Measurements from ENCODE around the gene PCDHGB2. TPM values are rescaled to one million over a fixed set of nuclear protein-coding genes. Genes with fewer than 3 reads are reported as not detected.
A peak's percentile ranks its signal among the peaks of the same experiment; 100 is the strongest.

PCDHGB2 gene
- total and polyA plus RNA-seq, 2 experiments from 2014 or later = 1.0 to 3.0 TPM

GRCh38 chr5:141356133-141356532 is 3.7 kb upstream of the PCDHGB2 start:
- no peak for TF ChIP-seq CTCF (IDR thresholded peaks at IDR 0.05; ENCODE audit: low read depth, low read length)
- H3K4me3 ChIP-seq = no peak overlapping the region
- no peaks in the 10 kb centered on the region for H3K27me3 ChIP-seq
- H3K4me1 ChIP-seq (ENCODE audit: low read depth) = no peaks in the 10 kb centered on the region
- H3K36me3 ChIP-seq = no peaks in the 10 kb centered on the region
- DNase-seq (ENCODE audit: low read depth in 1 of 2, low spot score in 1 of 2) = no peak
- H3K9me3 ChIP-seq (ENCODE audit: low read depth) = peaks cover 3% of the 10 kb centered on the region
- H3K27ac ChIP-seq = no peak overlapping the region

GRCh38 chr5:141356950-141357349 is 2.8 kb upstream of the PCDHGB2 start:
- H3K36me3 ChIP-seq = no peaks in the 10 kb centered on the region
- H3K4me1 ChIP-seq (ENCODE audit: low read depth) = no peaks in the 10 kb centered on the region
- H3K27ac ChIP-seq = no peak overlapping the region
- H3K4me3 ChIP-seq = no peak overlapping the region
- TF ChIP-seq CTCF (IDR thresholded peaks at IDR 0.05; ENCODE audit: low read depth, low read length) = no peak
- H3K9me3 ChIP-seq (ENCODE audit: low read depth) = peaks cover 3% of the 10 kb centered on the region
- no peaks in the 10 kb centered on the region for H3K27me3 ChIP-seq
- no peak for DNase-seq (ENCODE audit: low read depth in 1 of 2, low spot score in 1 of 2)

- Histone ChIP-seq H3K36me3 (no peaks in the 10 kb centered on the region), H3K4me3 (no peak overlapping the region), H3K4me1 (ENCODE audit: low read depth) (no peaks in the 10 kb centered on the region), H3K9me3 (ENCODE audit: low read depth) (peaks cover 3% of the 10 kb centered on the region), H3K27ac (no peak overlapping the region), H3K27me3 (no peaks in the 10 kb centered on the region)
- DNase-seq (ENCODE audit: low read depth in 1 of 2, low spot score in 1 of 2) = no peak
- TF ChIP-seq CTCF (IDR thresholded peaks at IDR 0.05; ENCODE audit: low read depth, low read length) = no peak
Measured at GRCh38 chr5:141360685-141361084, 891 bp downstream of the PCDHGB2 start.

- Histone ChIP-seq H3K27me3 (no peaks in the 10 kb centered on the region), H3K36me3 (no peaks in the 10 kb centered on the region), H3K9me3 (ENCODE audit: low read depth) (peaks cover 3% of the 10 kb centered on the region), H3K27ac (no peak overlapping the region), H3K4me3 (no peak overlapping the region), H3K4me1 (ENCODE audit: low read depth) (no peaks in the 10 kb centered on the region)
- TF ChIP-seq CTCF (IDR thresholded peaks at IDR 0.05; ENCODE audit: low read depth, low read length) = no peak
- no peak for DNase-seq (ENCODE audit: low read depth in 1 of 2, low spot score in 1 of 2)
Measured at GRCh38 chr5:141362719-141363118, 2.9 kb downstream of the PCDHGB2 start.

GRCh38 chr5:141363952-141364660 is 4.3 kb downstream of the PCDHGB2 start, which contains the start of gene PCDHGA5:
Gene PCDHGA5, plus strand, starts transcription at chr5:141364162. Its CDS starts 169 bp downstream, at chr5:141364331.
- no peak for TF ChIP-seq CTCF (IDR thresholded peaks at IDR 0.05; ENCODE audit: low read depth, low read length)
- Histone ChIP-seq H3K36me3 (no peaks in the 10 kb centered on the region), H3K27ac (no peak within 1 kb of the TSS), H3K27me3 (no peaks in the 10 kb centered on the region), H3K4me3 (no peak within 1 kb of the TSS), H3K4me1 (ENCODE audit: low read depth) (no peaks in the 10 kb centered on the region), H3K9me3 (ENCODE audit: low read depth) (peaks cover 3% of the 10 kb centered on the region)
- peak in 1 of 2 donors; percentile 12 for DNase-seq (ENCODE audit: low read depth in 1 of 2, low spot score in 1 of 2)

All from cardiac muscle cell (in vitro differentiated cells and primary cell).